ENCODE measurements around the gene KCNIP1. TPM values are rescaled to one million over a fixed set of nuclear protein-coding genes. Genes with fewer than 3 reads are reported as not detected.
A peak's percentile ranks its signal among the peaks of the same experiment; 100 is the strongest.

Gene KCNIP1
- polyA plus RNA-seq, 1 of the 3 experiments (the other 2 are of a cell fraction) = 1.3 TPM

DNA sequence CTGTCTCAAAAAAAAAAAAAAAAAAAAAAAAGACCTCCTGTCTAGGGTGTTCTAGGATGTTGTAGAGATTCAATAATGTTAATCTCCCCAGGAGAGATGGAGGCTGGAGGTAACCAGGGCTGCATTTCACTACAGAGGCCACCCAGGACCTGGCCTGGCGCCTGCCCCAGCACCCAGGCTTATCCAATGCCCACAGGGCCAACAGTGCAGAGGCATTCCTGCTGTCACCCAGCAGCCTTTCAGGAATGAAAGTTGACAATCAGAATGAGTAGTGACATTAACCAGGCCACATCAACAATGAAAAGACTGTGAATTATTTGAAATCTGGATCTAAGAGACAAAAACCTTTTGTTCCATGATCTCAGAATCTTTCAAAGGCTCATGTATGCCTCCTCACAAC, 243.5 kb downstream of the KCNIP1 start (continued):
- TF ChIP-seq RXRA (IDR thresholded peaks at IDR 0.05; ENCODE audit: borderline replicate concordance, low read depth) = no peak
- TF ChIP-seq SIN3A (IDR thresholded peaks at IDR 0.05; ENCODE audit: borderline replicate concordance, low read depth, low read length) = no peak
- TF ChIP-seq MXI1 (IDR thresholded peaks at IDR 0.05; ENCODE audit: low read depth, low read length) = no peak
- no peak for TF ChIP-seq MEF2A (IDR thresholded peaks at IDR 0.05; ENCODE audit: borderline replicate concordance, low read depth)
- no peak for TF ChIP-seq GATA2 (CRISPR knock-in tag; IDR thresholded peaks at IDR 0.05)
- TF ChIP-seq, protein P1, sequence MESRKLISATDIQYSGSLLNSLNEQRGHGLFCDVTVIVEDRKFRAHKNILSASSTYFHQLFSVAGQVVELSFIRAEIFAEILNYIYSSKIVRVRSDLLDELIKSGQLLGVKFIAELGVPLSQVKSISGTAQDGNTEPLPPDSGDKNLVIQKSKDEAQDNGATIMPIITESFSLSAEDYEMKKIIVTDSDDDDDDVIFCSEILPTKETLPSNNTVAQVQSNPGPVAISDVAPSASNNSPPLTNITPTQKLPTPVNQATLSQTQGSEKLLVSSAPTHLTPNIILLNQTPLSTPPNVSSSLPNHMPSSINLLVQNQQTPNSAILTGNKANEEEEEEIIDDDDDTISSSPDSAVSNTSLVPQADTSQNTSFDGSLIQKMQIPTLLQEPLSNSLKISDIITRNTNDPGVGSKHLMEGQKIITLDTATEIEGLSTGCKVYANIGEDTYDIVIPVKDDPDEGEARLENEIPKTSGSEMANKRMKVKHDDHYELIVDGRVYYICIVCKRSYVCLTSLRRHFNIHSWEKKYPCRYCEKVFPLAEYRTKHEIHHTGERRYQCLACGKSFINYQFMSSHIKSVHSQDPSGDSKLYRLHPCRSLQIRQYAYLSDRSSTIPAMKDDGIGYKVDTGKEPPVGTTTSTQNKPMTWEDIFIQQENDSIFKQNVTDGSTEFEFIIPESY (IDR thresholded peaks at IDR 0.05; ENCODE audit: borderline replicate concordance, low read depth) = no peak
- no peak for TF ChIP-seq RFX5 (IDR thresholded peaks at IDR 0.05; ENCODE audit: low read length)
- TF ChIP-seq JUND (IDR thresholded peaks at IDR 0.05) = no peak
- TF ChIP-seq ELF1 (IDR thresholded peaks at IDR 0.05) = no peak
- TF ChIP-seq FOXJ3 (CRISPR knock-in tag; IDR thresholded peaks at IDR 0.05) = no peak
- no peak for TF ChIP-seq SMC3 (IDR thresholded peaks at IDR 0.05; ENCODE audit: low read depth, low read length)
- TF ChIP-seq, protein P2, sequence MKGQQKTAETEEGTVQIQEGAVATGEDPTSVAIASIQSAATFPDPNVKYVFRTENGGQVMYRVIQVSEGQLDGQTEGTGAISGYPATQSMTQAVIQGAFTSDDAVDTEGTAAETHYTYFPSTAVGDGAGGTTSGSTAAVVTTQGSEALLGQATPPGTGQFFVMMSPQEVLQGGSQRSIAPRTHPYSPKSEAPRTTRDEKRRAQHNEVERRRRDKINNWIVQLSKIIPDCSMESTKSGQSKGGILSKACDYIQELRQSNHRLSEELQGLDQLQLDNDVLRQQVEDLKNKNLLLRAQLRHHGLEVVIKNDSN (IDR thresholded peaks at IDR 0.05; ENCODE audit: borderline replicate concordance, low read depth) = no peak
- peak; percentile 32; the same call in 1 of the 2 replicates for TF ChIP-seq TCF12 (IDR thresholded peaks at IDR 0.05)
- no peak for TF ChIP-seq MAX (IDR thresholded peaks at IDR 0.05; ENCODE audit: low read depth)

DNA sequence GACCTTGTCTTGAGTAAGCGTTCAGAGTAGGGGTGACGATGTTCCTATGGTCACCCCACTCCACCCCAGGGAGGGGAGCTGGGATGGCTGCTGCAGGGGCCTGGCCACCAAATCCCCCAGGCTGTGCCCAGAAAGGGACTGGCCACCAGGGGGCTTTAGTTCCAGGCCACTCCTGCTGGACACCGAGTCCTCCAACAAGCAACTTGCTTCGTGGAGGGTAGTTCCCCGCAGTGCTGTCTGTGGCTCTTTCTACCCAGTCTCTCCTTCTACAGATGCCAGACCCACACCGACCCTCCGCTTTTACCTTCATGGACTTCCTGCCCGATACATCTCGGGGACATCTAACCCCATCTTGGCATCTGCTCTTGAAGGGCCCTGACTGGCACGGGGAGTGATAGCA, 244.0 kb downstream of the KCNIP1 start:
- Histone ChIP-seq H3K4me1 (ENCODE audit: control insufficient read depth in 1 of 2, insufficient read depth in 2 of 2, low read depth in 1 of 2, low read length in 1 of 2) (peaks cover 0 to 77% of the 10 kb centered on the region in 2 experiments; a peak in 2 of 4 replicates), H3K27ac (ENCODE audit: low read depth in 2 of 2, low read length in 1 of 2) (peak overlapping the region in 1 of 2 experiments; percentile 20; a peak in 1 of 4 replicates), H3K4me3 (ENCODE audit: low read depth in 2 of 2, low read length in 1 of 2) (no peak overlapping the region), H3K36me3 (replicated peaks in 1 of 2; ENCODE audit: control insufficient read depth in 1 of 2, insufficient read depth in 2 of 2, low read length in 1 of 2) (no peaks in the 10 kb centered on the region), H3K9me2 (no peaks in the 10 kb centered on the region), H4K20me1 (ENCODE audit: insufficient read depth) (no peaks in the 10 kb centered on the region), H3K9ac (no peak overlapping the region), H3K79me2 (ENCODE audit: insufficient read depth) (no peaks in the 10 kb centered on the region), H3K4me2 (no peak overlapping the region), H3K9me3 (no peaks in the 10 kb centered on the region), H3K27me3 (ENCODE audit: insufficient read depth) (no peaks in the 10 kb centered on the region), H3F3A (replicated peaks; ENCODE audit: insufficient read depth) (no peaks in the 10 kb centered on the region), H2AFZ (ENCODE audit: low read depth) (no peak overlapping the region)
- DNase-seq = peak; percentile 59
- POLR2A ChIA-PET = no interaction called here
- CTCF ChIA-PET = interaction anchor here (1.2 to 14.2 kb wide), 5 partner anchors 13 to 115 kb away, joined by 3 to 511 read pairs (median 4); partner anchors contain the start of gene GABRP
- WGBS (ENCODE audit: low lambda C conversion rate) = 94% methylated on average over 10 of the region's 10 CpGs
- TF ChIP-seq MEF2A (IDR thresholded peaks at IDR 0.05; ENCODE audit: borderline replicate concordance, low read depth) = no peak
- TF ChIP-seq CHD2 (IDR thresholded peaks at IDR 0.05; ENCODE audit: low read length, partially characterized antibody) = no peak
- no peak for TF ChIP-seq GATA2 (CRISPR knock-in tag; IDR thresholded peaks at IDR 0.05)
- TF ChIP-seq GABPA (IDR thresholded peaks at IDR 0.05; ENCODE audit: low read depth) = no peak
- TF ChIP-seq, protein P3, sequence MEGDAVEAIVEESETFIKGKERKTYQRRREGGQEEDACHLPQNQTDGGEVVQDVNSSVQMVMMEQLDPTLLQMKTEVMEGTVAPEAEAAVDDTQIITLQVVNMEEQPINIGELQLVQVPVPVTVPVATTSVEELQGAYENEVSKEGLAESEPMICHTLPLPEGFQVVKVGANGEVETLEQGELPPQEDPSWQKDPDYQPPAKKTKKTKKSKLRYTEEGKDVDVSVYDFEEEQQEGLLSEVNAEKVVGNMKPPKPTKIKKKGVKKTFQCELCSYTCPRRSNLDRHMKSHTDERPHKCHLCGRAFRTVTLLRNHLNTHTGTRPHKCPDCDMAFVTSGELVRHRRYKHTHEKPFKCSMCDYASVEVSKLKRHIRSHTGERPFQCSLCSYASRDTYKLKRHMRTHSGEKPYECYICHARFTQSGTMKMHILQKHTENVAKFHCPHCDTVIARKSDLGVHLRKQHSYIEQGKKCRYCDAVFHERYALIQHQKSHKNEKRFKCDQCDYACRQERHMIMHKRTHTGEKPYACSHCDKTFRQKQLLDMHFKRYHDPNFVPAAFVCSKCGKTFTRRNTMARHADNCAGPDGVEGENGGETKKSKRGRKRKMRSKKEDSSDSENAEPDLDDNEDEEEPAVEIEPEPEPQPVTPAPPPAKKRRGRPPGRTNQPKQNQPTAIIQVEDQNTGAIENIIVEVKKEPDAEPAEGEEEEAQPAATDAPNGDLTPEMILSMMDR (IDR thresholded peaks at IDR 0.05) = peak; percentile 48
- no peak for TF ChIP-seq NFIC (IDR thresholded peaks at IDR 0.05; ENCODE audit: borderline replicate concordance)
- TF ChIP-seq MAX (IDR thresholded peaks at IDR 0.05; ENCODE audit: low read depth) = no peak
- TF ChIP-seq SIN3A (IDR thresholded peaks at IDR 0.05; ENCODE audit: borderline replicate concordance, low read depth, low read length) = no peak
- no peak for TF ChIP-seq POLR2AphosphoS5 (IDR thresholded peaks at IDR 0.05; ENCODE audit: low read depth, low read length)
- TF ChIP-seq, protein P2 (IDR thresholded peaks at IDR 0.05; ENCODE audit: borderline replicate concordance, low read depth) = no peak
- TF ChIP-seq SMC3 (IDR thresholded peaks at IDR 0.05; ENCODE audit: low read depth, low read length) = 0 out of 2 replicates have a peak, but pooled peaks have one; percentile 13
- TF ChIP-seq, protein P1 (IDR thresholded peaks at IDR 0.05; ENCODE audit: borderline replicate concordance, low read depth) = no peak
- no peak for TF ChIP-seq IRF3 (IDR thresholded peaks at IDR 0.05; ENCODE audit: low read depth, low read length)

Measured in SK-N-SH (cell line).